ENCODE results near the gene USP1.

The USP1 gene

DNA sequence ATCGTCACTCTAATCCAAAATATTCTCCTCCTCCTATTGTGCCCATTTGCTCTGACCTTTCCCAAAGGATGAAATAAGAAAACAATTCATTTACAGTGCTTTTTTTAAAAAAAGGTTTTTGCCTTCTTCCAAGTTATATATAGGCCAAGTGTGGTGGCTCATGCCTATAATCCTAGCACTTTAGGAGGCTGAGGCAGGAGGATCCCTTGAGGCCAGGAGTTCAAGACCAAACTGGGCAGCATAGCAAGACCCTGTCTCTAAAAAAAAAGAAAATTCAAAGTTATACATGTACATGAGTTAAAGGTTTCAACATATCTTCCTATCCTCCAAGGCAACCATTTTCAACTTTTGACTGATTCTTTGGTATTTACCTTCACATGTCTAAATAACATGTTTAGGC lies 10.1 kb upstream of the USP1 start:
- no peak for DNase-seq (ENCODE audit: low read depth in 2 of 2)

DNA sequence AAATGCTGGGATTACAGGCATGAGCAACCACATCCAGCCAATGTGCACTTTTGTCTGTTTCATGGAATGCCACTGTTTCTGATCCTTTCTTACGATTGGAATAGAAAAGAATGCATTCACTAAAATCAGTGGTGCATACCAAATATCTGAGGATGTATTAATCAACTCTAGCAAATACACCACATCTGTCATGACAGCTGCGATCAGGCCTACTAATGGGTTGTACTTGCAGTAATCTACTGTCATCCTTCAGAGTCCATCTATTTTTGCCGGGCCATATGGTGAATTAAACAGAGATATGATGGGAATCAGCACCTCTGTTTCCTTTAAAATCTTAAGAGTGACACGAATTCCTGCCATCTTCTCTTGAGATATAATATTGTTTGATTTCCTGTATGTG lies 8.5 kb upstream of the USP1 start:
- no peak for DNase-seq (ENCODE audit: low read depth in 2 of 2)

DNA sequence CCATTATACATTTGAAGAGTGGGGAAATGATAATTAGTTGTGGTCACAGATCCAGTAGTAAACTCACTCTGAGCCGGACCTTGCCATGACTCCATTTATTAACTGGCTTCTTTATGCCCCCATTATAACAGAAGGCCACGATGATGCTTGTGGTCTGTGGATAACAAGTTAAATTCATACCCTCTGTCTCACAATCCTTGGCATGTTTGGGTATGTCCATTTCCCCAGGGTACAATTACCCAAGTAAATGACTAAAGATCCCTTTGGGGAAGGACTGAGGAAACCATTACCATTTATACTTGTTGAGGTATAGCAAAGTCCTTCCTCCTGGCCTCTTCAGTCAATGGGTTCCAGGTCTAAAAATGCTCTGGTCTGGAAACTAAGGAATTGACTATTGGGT lies 7.3 kb upstream of the USP1 start:
- no peak for DNase-seq (ENCODE audit: low read depth in 2 of 2)

DNA sequence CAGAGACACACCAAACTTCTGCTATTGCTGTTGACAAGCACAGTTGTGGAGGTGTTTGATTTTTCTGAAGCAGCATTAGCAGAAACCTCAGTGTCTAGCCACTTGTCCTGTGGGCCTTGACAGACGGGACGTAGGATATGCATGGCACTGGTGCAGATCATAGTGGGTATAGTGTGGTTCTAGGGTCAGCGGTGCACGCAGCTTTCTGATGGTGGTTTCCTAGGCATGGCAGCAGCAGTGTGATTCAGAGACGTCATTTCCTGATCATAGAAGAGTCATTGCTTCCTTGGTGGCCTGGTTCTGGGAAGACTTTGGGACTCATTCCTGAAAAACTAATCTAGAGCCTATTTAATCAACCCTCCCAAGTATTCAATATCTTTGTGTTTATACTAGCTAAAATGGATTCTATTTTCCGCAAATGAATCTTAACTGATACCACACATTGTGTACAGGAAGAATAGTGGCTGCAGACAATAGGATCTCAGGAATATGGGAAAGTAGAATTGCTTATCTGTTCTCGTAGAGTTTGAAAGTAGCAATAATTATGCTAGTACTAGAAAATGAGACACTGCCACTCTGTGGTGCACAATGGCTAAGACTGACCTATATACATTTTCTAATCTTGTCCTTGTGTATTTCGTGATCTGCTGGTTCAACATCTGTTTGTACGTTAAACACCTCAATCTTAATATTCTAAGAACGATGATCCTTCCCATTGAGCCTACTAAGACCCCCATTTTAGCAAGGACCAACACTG lies 2.8 kb upstream of the USP1 start:
- DNase-seq (ENCODE audit: low read depth in 2 of 2) = no peak

DNA sequence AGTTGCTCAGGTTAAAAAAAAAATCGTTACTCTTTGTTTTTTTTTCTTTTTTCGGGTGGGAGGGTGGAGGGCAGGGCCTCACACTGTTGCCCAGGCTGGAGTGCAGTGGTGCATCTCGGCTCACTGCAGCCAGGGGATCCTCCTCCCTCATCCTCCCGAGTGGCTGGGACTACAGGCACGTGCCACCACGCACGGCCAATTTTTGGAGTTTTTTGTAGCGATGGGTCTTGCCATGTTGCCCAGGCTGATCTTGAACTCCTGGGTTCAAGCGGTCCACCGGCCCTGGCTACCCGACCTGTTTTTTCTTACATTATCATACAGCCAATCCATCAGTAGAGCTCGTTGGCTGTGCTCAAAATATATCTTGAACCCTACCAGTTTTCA lies 2.2 kb upstream of the USP1 start:
- no peak for DNase-seq (ENCODE audit: low read depth in 2 of 2)

DNA sequence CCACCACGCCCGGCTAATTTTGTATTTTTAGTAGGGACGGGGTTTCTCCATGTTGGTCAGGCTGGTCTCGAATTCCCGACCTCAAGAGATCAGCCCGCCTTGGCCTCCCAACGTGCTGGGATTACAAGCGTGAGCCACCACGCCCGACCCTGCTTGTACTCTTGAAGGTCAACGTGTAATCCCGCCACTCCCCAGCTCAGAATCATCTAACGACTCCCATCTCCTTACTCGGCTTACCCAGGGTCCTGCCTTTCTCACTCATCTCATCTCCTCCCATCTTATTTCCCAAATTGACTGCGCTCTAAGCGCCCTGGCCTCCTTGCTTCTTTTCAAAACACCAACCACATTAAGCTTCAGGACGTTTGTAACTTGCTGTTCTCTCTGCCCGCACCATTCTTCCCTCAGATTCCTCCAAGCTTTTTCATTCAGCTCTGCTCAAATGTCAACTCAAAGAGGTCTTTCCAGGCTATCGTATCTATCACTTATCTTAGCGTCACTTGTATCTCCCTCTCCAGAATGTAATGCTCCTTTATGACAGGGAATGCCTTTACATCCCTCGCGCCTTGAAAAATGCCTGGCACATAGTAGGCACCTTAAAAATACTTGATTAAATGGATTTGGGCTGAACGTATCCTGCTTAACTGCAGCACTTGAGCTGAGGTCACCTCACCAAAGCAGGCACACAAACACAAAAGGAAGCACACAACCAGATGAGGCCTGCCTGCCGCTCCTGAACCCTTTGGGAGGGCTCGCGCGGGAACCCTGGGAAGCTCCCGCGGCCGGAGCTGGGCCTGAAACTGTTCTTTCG lies 1.4 kb upstream of the USP1 start:
- no peak for DNase-seq (ENCODE audit: low read depth in 2 of 2)

DNA sequence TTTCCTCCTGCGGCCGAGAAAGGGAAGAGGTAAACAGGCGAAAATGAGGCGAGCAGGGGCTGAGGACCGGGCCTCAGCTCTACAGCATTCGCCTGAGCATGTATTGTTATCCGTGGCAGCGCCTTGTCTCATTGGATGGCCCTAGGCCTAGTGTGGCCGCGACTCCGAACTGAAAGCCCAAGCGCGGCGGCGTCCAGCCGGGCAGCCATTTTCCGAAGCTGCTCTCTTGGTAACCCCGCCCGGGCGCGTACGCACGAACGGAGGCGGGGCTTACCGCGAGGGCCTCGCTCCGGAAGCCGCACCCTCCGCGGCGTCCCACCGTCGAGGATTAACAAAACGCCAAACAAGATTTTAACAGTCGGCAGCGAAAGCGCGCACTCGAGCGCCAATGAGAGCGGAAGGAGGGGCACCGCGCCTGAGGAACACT lies 797 bp upstream of the USP1 start:
- peak in 1 of 2 donors; percentile 90 for DNase-seq (ENCODE audit: low read depth in 2 of 2)

DNA sequence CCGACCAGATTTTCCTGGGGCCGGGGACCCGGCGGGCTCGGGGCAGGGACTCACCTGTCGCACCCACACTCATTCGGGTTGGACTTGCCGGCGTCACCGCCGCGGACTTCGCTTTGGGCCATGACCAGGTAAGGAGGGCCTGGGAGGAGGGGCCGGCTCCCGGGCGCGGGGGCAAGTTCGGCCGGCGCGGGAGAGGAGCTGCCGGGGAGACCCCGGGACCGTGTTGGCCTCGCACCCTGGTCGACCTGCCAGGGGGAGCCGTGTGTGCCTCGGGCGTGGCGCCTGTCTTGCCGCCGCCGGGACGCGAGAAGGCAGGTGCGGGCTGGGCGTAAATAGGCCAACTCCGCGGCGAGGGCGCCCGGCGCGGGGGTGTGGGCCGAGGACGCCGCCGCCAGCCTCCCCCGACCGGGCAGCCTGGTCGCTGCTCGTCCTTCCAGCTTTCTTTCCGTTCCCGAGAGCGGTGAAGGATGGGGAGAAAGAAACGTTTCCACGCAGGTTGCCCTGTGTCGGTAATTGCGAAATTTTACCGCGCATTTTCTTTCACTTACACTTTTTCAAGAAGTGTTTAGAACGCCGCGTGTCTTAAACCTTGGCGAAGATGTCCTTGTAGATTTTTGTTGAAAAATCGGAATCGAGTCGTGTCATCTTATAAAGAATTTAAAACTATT lies 558 bp downstream of the USP1 start:
- DNase-seq (ENCODE audit: low read depth in 2 of 2) = no peak

DNA sequence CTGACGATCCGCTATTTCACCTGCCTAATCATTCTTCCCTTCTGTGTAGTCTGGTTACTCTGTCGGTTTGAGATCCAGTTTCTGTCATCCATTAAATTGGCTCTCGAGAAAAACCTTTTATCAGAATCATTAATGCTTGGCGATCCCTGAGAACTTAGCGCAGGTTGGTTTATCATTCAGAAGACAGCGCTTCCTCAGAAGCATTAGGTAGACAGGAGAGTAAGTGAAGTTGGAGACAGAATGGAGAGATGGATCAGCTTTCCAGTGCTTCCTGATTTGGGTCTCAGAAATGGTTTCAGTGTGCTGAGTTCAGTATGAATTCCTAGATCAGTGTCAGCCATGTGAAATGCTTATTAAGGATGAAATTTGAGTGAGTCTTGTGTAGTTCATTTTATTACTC lies 1.3 kb downstream of the USP1 start:
- DNase-seq (ENCODE audit: low read depth in 2 of 2) = no peak

DNA sequence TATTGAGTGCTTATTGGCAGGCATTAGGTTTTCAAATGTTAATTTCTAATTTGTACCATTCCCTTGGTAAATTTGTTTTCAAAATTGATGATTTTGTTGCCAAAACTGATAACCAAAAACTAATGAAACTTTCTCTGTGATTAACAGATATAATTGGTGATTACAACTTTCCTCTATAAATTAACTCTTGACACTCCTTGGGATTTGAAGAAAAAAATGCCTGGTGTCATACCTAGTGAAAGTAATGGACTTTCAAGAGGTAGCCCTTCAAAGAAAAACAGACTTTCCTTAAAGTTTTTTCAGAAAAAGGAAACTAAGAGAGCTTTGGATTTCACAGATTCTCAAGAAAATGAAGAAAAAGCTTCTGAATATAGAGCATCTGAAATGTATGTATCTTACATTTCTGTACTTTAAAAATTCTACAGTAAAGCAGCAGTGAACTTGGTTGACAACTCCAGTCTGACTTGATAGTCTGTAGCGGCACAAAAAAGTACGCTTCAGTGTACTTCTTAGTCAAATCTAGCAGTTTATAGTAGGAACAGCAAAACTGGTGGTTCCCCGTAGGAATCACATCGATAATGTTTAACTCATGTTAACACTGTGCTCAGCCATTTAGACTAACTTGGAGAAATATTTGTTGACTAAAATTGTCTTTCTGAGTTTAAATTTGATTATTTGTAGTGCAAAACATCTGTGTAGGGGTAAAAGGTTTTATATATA lies 3.0 kb downstream of the USP1 start:
- DNase-seq (ENCODE audit: low read depth in 2 of 2) = no peak

DNA sequence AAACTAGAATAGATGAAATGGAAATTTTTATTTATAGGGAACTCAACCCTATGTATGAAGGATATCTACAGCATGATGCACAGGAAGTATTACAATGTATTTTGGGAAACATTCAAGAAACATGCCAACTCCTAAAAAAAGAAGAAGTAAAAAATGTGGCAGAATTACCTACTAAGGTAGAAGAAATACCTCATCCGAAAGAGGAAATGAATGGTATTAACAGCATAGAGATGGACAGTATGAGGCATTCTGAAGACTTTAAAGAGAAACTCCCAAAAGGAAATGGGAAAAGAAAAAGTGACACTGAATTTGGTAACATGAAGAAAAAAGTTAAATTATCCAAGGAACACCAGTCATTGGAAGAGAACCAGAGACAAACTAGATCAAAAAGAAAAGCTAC lies 7.9 kb downstream of the USP1 start:
- DNase-seq (ENCODE audit: low read depth in 2 of 2) = no peak

DNA sequence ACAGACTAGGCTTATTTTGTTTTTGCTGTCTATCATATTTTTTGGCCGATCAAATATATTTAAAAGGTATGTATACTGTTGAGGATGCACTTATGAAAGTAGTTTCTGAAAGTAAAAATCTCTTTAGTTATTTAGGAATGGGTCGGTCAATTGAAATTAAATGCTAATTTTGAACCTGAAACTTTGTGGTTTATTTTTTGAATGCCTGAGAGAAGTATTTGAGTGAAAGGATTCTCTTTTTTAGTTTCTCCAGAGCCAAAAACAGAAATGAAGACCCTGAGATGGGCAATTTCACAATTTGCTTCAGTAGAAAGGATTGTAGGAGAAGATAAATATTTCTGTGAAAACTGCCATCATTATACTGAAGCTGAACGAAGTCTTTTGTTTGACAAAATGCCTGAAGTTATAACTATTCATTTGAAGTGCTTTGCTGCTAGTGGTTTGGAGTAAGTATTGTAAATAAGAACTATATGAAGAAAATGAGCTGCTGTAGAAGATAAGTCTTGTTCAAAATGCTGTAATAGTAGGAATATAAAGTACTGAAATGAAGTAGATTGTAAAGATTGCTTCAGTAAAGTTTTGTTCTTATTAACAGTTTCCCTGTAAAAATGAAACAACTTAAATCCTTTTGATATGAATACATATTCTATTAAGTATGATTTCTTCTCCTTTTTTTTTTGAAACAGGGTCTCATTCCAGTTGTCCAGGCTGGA lies 11.5 kb downstream of the USP1 start:
- no peak for DNase-seq (ENCODE audit: low read depth in 2 of 2)

DNA sequence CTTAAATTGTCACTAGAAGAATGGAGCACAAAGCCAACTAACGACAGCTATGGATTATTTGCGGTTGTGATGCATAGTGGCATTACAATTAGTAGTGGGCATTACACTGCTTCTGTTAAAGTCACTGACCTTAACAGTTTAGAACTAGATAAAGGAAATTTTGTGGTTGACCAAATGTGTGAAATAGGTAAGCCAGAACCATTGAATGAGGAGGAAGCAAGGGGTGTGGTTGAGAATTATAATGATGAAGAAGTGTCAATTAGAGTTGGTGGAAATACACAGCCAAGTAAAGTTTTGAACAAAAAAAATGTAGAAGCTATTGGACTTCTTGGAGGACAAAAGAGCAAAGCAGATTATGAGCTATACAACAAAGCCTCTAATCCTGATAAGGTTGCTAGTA lies 13.5 kb downstream of the USP1 start:
- no peak for DNase-seq (ENCODE audit: low read depth in 2 of 2)

DNA sequence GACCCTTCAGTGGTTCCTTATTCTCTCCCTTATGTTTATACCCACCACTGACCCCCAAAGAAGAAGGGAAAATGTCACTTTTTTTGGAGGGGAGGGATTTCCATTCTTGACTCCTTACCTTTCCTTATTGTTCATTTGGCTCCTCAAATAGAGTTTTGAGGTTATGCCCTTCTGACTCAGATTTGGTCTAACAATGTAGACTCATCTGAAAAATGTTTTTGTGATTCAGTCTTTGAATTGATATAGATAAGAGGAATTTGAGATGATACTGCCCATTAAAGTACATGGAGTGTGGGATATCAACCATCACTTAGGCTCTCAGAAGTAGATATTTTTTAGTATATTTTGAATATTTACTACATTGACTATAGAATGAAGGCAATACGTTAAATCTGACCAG lies 16.1 kb downstream of the USP1 start:
- DNase-seq (ENCODE audit: low read depth in 2 of 2) = no peak

DNA sequence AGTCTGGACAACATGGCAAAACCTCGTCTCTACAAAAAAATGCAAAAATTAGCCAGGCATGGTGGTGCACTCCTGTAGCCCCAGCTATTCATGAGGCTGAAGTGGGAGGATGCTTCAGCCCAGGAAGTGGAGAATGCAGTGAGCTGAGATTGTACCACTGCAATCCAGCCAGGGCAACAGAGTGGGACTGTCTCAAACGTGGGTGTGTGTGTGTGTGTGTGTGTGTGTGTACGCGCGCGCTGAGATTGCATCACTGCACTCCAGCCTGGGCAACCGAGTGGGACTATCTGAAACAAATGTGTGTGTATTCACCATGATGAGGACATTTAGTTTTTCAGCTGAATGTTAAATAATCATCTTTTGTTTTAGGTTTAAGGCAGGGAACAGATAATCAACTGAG lies 21.1 kb downstream of the USP1 start:
- DNase-seq (ENCODE audit: low read depth in 2 of 2) = no peak

DNA sequence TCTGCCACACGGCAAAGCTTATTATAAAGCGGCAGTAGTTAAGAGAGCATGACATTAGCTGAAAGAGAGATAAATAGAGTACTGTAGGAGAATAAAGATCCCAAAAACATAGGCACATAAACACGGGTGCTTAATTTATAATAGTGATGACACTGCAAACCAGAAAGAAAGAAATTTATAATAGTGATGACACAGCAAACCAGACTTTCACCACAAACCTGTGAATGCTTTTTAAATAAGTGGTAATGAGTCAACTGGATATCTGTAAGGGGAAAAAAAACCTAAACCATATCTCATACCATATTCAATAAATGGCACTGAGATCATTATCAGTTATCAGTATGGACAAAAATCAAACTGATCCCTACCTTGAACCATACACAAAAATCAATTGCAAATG lies 25.5 kb downstream of the USP1 start:
- DNase-seq (ENCODE audit: low read depth in 2 of 2) = no peak

DNA sequence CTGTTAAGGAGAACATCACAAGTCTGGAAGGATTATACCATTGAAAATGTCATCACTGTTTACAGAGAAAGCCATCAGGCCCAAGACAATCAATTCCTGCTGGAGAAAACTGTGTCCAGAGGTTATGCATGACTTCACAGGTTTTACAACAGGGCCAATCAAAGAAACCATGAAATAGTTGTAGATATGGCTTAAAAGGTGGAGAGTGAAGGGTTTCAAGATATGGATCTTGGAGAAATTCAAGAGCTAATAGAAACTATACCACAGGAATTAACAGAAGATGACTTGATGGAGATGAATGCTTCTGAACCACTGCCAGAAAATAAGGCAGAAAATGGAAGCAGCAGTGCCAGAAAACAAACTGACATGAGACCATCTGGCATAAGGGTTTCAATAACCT lies 30.2 kb downstream of the USP1 start:
- no peak for DNase-seq (ENCODE audit: low read depth in 2 of 2)

DNA sequence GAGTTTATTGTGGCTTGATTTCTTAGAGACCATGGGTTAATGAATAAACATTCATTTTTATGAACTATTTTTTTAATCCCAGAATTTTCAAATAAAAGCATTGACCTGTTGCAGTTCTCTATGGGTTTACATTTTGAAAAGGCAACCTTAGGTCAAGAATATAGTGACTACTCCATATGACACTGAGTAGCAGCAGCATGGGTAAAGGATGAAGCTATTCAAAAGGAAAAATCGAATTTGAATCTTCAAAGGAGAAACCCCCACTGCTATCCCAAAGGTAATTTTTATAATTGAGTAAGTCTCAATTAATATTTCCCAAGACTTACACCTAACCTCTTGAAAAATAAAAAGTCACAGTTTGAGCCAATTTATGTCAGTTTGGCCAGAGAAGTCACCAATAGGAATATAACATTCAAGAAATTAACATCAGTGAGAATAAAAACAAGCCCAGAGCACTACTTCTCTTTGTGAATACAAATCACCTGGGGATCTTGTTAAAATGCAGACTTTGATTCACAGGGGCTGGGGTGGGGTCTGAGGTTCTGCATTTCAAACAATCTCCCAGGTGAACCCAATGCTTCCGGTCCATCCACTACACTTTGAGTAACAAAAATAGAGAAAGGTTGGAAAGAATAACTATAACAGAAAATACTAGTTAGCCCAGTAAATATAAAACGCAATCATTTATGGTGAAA lies 39.8 kb downstream of the USP1 start:
- no peak for DNase-seq (ENCODE audit: low read depth in 2 of 2)

DNA sequence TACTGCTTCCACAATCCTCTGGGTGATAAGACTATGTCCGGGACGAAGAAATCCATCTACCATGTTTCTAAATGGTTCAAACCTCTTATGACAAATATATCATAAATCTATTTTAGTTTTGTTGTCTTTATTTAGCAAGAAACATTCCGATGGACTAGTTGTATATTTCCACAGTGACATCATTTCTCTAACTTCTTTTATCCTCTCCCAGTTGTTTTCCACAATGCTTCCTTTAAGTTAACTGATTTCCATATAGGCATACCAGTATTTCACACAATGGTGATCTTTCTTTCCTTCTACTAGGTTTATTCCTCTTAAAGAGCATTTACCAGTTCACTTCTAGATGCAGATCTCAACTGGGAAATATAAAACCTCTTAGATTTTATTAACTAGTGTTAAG lies 44.8 kb downstream of the USP1 start:
- DNase-seq (ENCODE audit: low read depth in 2 of 2) = no peak

DNA sequence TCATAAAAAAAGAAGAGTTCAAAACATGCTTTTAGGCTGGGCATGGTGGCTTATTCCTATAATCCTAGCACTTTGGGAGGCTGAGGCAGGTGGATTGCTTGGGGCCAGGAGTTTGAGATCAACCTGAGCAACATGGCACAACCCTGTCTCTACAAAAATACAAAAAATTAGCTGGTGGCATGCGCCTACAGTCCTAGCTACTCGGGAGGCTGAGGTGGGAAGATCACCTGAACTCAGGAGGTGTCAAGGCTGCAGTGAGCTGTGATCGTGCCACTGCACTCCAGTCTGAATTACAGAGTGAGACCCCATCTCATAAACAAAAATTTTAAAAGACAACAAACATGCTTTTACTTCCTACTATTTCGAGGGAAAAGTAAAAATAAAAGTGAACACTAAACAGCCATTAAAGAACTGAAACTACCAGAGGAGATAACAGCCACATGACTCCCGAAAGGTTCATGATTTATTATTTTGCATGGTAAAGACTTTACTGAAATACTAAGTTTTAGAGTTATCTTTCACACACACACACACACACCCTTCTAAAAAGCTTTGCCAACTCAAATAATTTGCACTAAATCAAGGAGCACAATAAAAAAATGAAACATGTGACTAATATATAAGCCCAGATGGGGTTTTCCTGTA lies 48.1 kb downstream of the USP1 start:
- no peak for DNase-seq (ENCODE audit: low read depth in 2 of 2)

DNA sequence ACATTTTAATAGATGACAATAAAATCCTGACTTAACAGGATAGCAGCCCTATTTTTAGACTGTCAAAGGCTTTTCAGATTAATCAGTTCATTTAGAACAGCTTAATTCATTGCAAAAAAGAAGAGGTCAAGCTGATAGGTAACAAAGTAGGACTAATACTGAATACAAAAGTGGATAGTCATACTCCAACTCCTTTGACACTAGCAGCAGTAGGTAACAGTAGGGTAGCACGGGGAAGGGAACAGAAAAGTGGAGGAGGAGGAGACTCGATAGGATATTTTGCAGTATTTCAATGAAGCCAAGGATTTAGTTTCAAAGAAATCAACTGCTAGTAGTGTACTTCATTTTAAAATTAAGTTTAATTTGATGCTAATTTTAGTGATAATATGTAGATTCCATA lies 51.1 kb downstream of the USP1 start:
- DNase-seq (ENCODE audit: low read depth in 2 of 2) = no peak

Data from activated CD8-positive, alpha-beta memory T cell treated with anti-CD3 and anti-CD28 coated beads for 4 hours (primary cell).